NCI-H146 treated with DMSO at 0.1 percent for 48 hours (cell line): Measurements from ENCODE around the gene CPEB3.
"Not testable (repeated sequence)": the region's sequence is repeated elsewhere in the genome, so short reads cannot be mapped to it uniquely, and the experiment has no call there.

Experiments used
- DNase-seq: peaks from one replicate; lab custom pipeline; 2025; ENCODE audit not compliant: unreplicated experiment; lab: John Stamatoyannopoulos, UW

Gene CPEB3

DNA sequence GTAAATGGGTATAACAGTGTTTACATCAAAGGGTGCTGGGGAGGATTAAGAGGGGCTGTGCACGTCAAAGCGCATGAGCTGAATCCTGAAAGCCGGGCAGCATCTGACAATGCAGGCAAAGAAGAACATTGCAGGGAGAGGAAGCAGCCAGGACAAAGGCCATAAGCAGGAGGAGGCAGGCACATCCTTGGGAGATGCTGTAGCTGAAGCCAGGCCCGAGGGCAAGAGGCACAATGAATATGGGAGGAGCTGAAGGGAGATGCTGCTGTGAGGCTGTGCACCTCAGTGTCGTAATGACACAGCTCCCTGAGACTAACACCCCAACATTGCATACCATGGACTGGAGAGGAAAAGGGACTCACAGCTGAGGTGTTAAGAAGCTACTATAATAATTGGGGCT lies 238.1 kb downstream of the CPEB3 start:
- no peak for DNase-seq

DNA sequence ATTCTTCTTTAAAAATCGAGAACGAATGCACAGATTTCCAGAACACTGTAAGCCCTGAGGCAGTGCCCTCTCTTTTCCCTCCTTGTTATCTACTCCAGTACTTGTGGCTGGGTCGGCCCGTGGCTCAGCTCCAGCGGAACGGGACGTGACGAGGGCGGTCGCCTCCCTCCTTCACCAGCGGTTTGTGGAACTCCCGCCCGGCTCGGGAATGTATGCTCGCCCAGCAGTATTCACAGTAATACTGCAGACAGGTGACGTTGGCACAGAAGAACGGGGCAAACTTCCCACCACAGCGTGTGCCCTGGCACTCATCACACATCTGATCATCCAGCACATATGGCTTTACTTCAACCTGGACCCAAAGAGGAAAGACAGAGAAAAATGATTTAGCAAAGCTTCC lies 238.8 kb downstream of the CPEB3 start:
- DNase-seq, result no peak

DNA sequence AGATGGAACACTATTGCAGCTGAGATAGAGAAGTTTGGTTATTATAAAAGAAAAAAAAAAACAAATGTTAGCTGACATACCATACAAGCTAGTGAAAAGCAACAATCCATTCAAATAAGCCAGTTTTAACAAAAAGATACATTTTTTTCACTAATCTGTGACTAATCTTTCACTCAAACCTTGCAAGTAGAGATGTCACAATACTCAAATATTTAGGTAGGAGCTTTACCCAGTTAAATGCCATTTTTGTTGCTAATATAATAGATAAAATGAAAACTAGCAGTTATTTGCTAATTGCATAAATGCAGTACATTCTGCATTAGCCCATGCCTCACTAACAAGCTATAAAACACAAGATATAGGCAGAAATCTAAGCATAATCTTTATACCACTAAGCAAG lies 243.7 kb downstream of the CPEB3 start:
- DNase-seq, result no peak

DNA sequence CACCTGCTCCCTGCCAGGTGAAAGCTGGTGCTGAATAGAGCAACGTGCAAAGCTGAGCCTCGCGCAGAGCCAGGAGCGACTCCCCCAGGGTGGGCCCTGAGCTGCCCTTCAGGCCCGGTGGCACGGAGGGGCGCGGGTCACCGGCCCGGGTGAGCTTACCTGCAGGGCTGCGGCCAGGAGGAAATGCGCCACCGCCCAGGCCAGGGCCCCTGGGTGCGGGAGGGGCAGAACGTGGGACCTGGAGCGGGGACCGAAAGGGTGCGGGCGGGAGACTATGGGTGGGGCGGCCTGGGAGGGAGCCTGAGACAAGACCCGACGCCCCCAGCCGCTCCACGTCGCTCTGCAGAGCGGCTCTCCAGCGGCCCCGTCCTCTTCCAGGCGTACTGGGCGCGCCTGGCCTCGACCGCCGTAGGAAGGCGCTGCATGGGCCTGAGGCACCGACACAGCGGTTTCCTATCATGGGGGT lies 245.2 kb downstream of the CPEB3 start:
- no peak for DNase-seq

DNA sequence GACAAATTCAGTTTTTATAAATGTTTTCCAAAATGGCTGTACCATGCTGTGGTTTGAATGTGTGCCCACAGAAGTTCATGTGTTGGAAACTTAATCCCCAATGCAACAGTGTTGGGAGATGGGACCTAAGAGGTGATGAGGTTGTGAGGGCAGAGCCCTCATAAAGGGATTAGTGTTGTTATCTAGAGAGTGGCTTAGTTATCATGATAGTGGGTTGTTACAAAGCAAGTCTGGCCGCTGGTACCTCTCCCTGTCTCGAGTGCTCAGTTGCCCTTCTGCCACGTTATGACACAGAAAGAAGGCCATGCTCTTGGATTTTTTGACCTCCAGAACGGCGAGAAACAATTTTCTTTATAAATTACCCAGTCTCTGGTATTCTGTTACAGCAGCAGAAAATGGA lies 248.3 kb downstream of the CPEB3 start:
- no peak for DNase-seq

DNA sequence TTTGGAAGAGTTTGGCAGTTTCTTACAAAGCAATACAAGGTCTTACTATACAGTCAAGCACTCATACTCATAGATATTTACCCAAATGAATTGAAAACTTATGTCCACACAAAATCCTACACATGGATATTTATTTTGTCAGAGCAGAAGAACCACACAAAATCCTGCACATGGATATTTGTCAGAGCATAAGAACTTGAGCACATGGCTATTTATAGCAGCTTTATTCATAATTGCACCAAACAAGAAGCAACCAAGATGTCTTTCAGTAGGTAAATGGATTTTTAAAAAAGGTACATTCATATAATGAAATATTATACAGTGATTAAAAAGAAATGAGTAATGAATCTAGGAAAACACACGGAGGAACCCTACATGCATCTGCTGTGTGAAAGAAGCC lies 251.9 kb downstream of the CPEB3 start:
- DNase-seq, result no peak

DNA sequence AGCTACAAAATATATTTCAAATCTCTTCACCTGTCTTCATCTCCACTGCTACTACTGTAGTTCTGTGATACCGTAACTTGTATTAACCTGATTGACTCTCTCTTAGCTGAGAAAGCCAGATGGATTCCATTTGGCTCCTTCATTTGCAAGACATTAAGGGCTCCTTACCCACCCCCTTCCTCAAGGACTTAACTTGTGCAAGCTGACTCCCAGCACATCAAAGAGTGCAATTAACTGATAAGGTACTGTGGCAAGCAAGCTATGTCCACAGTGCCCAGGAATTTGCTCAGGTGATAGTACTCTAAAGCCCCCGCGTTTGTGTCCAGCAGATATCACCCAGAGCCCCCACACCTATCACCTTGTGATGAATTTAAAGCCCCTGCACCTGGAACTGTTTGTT lies 257.8 kb downstream of the CPEB3 start:
- DNase-seq, result not testable (repeated sequence)

DNA sequence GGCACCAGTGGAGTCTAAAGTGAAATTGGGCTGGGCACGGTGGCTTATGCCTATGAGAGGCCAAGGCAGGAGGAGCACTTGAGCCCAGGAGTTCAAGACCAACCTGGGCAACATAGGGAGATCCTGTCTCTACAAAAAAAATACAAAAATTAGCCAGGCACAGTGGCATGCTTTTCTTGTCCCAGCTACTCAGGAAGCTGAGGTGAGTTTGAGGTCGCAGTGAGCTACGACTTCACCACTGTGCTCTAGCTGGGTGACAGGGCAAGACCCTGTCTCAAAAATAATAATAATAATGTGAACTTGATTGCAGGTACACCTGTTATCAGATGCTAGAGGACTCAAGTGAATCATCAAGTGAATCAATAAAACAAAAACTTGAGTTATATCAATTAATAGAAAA lies 259.3 kb downstream of the CPEB3 start:
- no peak for DNase-seq

DNA sequence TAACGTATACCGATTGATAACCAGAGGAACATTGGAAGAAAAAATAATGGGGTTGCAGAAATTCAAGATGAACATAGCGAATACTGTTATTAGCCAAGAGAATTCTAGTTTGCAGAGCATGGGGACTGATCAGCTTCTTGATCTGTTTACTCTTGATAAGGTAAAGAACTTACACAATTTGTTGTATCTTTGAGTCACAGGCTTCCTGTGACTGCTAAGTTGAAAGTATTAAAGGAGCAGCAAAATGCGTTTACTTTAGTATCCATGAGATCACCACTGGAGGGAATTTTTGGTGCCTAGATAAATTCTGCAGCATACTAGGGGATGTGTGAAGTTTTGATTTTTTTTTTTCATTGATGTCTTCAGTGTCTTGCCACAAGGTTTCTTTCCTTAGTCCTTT lies 263.7 kb downstream of the CPEB3 start:
- DNase-seq, result no peak

DNA sequence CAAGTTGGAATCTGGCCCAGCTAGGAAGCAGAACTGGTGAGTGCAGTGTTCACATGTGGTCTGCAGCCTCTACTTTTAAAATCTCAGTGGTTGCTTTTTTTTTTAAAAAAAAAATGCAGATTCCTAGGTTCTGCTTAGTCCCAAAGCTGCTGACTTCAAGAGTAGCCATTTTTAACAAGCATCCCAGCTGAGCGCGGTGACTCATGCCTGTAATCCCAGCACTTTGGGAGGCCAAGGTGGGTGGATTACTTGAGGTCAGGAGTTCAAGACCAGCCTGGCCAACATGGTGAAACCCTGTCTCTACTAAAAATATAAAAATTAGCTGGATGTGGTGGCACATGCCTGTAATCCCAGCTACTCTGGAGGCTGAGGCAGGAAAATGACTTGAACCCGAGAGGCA lies 265.5 kb downstream of the CPEB3 start:
- not testable (repeated sequence) for DNase-seq

DNA sequence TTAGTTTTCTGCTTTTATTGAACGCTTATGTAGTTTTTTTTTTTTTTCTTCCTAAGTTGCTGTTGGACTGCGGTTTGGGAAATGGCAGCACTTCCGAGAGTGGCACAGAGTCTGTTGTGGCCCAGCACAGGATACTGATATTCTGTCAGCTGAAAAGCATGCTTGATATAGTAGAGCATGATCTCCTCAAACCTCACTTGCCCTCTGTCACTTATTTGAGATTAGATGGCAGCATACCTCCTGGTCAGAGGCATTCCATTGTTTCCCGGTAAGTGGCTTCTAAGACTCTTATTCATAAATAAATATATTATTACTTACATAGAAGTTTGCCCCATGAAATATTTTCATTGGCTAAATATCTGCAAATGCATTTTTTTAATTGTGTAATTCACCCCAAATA lies 266.2 kb downstream of the CPEB3 start:
- DNase-seq, result no peak

DNA sequence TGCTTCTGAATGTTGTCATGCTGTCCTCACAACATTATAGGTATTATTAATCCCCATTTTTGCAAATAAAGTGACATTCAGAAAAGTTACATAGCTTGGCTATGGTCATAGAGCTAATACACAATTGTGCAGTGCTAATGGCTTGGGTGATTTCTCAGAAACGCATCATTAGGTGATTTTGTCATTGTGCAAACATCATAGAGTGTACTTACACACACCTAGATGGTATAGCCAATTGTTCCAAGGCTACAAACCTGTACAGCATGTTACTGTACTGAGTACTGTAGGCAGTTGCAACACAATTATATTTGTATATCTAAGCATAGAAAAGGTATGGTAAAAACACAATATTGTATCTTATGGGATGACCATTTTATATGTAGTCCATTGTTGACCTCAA lies 276.3 kb downstream of the CPEB3 start:
- no peak for DNase-seq

DNA sequence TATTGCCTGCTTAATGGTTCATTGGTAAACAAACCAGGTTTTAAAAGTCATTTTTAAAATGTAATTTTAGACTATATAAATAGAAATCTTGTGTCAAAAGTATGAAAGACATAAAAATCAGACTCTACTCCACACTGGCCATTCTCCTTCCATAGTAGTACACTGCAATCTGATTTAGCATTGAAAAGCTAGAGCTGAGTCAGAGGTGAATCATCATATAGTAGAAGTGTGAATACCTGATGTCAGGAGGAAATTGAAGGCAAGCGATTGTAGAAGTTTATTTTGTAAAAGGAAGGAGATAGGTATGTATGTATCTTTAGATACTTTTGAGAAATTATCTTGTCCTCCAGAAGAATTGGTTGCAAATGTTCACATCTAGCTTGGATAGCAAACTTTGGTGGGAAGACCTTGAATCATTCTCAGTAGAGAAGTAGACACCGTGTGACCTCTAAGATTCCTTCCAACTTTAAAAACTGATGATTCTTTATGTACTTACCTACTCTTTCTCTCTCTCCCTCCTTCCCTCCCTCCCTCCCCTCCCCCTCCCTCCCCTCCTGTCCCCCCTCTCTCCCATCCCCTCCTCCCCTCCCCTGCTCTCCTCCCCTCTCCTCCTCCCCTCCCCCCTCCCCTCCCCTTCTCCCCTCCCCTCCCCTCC lies 279.2 kb downstream of the CPEB3 start:
- DNase-seq, result no peak

DNA sequence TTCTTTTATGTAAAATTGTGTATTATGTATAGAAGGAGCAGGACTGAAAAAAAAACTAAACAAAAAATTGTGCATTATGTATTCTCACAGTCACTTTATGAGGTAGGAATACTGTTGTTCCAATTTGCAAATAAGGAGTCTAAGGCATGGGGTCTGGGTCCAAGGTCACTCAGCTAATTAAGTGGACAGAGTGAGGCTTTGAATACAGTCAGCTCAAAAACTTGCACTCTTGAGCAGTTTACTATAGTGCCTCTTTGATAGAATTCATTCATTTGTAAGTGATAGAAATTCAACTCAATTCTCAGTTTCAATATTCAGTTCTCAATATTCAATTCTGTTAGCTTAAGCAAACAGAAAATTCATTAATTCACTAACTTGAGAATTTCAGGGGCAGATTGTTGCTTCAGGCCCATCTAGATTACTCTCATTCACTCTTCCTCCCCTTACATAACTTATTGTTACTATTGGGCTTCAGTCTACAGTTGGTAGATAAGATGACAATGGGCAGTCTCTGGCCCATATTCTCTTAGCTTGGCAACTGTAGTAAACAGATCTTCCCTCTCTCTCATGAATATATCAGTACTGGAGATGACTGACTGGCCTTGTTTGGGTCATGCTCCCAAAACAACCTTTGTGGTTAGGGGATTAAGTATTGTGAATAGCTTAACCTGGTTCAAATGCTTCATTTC lies 280.7 kb downstream of the CPEB3 start:
- DNase-seq, result no peak

DNA sequence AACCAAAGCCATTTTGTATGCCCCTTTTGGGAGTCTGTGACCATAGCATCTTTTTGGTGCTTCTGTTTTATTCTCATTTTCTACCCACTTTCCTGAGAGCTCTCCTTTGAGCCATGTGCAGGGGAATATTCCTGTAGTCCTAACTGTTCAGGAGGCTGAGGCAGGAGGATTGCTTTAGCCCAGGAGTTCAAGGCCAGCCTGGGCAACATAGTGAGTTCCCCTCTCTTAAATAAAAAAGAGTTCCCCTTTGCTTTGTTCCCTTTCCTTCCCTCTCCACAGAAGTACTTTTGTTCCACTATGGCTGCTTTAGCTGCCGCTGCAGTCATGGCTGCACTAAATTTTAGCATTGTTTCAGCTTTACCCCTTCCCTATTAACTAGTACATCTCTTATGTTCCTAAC lies 281.4 kb downstream of the CPEB3 start:
- no peak for DNase-seq

DNA sequence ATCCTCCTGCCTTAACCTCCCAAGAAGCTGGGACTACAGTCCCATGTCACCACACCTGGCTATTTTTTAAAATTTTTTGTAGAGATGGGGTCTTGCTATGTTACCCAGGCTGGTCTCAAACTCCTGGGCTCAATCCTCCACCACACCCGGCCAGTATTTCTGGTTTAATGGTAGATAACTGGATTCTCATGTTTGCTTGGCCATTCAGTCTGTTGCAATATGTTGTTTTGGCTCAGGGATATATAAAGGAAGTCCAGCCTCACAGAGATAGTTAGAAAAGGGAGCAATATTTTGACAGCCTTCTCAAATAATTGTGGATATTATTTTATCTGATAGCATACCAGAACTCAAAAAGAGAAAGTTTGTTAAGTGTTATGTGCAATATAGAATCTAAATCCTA lies 284.9 kb downstream of the CPEB3 start:
- no peak for DNase-seq

DNA sequence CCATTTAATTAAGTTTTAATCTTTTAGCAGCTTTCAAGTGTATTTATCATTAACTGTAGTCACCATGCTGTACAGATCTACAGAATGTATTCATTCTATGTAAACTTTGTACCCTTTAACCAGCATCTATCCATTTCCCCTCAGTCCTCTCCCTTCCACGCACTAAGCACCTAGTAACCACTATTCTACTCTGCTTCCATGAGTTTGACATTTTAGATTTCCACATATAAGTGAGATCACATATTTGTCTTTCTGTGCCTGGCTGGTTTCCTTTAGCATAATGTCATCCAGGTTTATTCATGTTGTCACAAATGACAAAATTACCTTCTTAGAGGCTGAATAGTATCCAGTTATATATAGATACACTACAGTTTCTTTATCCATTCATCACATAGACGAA lies 287.6 kb downstream of the CPEB3 start:
- no peak for DNase-seq

DNA sequence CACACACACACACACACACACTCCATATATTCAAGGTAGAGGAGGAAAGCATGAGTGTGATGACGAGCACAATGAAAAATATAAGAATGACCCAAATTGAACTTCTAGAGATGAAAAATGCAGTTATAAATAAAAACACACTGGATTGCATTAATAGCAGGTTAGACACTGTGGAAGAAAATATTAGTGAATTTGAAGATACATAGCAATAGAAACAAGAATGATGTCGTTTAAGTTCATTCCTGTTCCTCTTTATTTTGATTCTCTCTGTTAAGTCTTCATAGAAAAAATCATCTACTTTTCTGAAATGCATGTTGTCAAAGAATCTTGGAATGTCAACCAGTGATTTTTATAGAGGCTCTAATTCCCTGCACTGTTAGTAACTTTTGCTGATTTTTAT lies 288.9 kb downstream of the CPEB3 start:
- no peak for DNase-seq

DNA sequence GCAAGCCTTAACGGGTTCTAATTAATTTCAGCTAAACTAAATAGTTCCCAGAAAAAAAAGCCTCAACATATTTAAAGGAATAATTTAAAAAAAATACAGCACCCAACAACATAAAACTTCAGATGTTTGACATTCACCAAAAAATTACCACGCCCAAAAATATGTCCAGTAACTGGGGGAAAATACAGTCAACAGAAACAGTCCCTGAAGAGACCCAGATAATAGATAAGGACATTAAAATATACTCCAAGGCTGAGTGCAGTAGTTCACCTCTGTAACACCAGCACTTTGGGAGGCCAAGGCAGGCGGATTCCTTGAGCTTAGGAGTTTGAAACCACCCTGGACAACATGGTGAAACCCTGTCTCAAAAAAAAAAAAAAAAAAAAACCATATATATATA lies 289.3 kb downstream of the CPEB3 start:
- no peak for DNase-seq
